C4-2B (cell line): ENCODE results near the gene IL16.

Source experiments
- CTCF ChIP-seq: fragments of 450-650 bp; conservative IDR thresholded peaks from 2 replicates; pipeline ENCODE4 v1.5.1; 2017; ENCODE audit warnings: mild to moderate bottlenecking
- ZFX ChIP-seq: fragments of 450-650 bp; IDR thresholded peaks from 2 replicates; pipeline ENCODE4 v1.6.1; 2017

DNA sequence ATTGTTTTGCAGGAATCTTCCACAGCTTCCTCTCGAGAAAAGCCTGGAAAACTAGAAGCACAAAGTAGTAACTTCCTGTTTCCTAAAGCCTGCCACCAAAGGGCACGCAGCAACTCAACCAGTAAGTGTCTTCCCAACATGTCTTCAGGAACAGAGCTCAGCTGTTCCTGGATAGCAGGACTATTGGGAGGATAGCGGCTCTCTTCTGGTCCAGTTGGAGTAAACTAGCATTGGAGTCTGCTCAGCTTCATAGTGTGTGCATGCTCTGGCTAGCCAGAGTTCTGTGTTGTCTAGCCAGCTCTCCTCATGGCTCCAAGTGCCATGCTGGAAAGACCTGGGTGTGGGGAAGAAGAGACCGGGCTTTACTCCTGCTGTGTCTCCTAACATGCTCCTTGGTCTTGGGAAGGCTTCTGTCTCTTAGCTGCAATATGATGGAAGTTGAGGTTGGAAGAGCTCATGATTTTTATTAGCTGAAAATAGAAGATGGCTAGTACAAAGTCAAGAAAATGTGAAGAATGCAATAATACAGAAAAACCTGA lies 63.1 kb downstream of the IL16 start:
- no peak for TF ChIP-seq CTCF
- no peak for TF ChIP-seq ZFX
